NT2/D1 (cell line): ENCODE data around the gene CRYZ.

Source experiments
- YY1 ChIP-seq: IDR thresholded peaks from 2 replicates; pipeline ENCODE4 v1.6.1; 2011; ENCODE audit not compliant: insufficient read length, insufficient read depth
- ZNF274 ChIP-seq: IDR thresholded peaks from 2 replicates; pipeline ENCODE4 v1.6.1; 2011; ENCODE audit warnings: mild to moderate bottlenecking, low read depth, low read length

DNA sequence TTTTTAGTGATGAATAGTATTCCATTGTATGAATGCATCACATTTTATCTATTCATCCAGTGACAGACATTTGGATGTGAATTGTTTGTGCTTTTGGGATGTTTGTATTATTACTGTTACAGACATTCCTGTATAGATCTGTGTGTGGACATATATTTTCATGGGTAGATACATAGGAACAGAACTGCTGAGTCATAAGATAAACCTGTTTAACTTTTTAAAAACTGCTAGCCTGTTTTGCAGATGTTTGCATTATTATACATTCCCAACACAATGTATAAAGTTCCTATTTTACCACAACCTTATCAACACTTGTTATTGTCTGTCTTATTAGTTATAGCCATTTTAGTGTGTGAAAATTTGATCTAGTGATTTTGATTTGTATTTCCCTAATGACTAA, 46.9 kb upstream of the CRYZ start:
- TF ChIP-seq ZNF274: no peak
- TF ChIP-seq YY1: no peak
